Left kidney (tissue), 2 donors: Measurements from ENCODE around the gene AFAP1. TPM values are rescaled to one million over a fixed set of nuclear protein-coding genes. Genes with fewer than 3 reads are reported as not detected.

Experiments
- DNase-seq: peaks from one replicate; pipeline ENCODE4 v3.0.0-alpha.2; 2013
- polyA plus RNA-seq: library from polyadenylated mRNA; unstranded; fragments of 120-200 nt; gene quantifications from one replicate; pipeline ENCODE4 v1.2.1, GENCODE V29; 2013; ENCODE audit not compliant: insufficient read length

The AFAP1 gene
- polyA plus RNA-seq, 1 donor, result 21.7 TPM

- peak; percentile 57 for DNase-seq
Observed at GRCh38 chr4:7719354-7720174, 220.1 kb downstream of the AFAP1 start.

GRCh38 chr4:7717946-7718490 lies 221.6 kb downstream of the AFAP1 start:
- DNase-seq, result no peak

GRCh38 chr4:7717161-7717560 lies 222.5 kb downstream of the AFAP1 start:
- DNase-seq, result no peak

GRCh38 chr4:7716010-7716721 lies 223.5 kb downstream of the AFAP1 start:
- DNase-seq, result no peak

- DNase-seq, result no peak
Observed at GRCh38 chr4:7715271-7716009, 224.2 kb downstream of the AFAP1 start.

- DNase-seq, result no peak
Observed at GRCh38 chr4:7714738-7715137, 224.9 kb downstream of the AFAP1 start.

- no peak for DNase-seq
Observed at GRCh38 chr4:7714176-7714575, 225.5 kb downstream of the AFAP1 start.

GRCh38 chr4:7713757-7714156 lies 225.9 kb downstream of the AFAP1 start:
- no peak for DNase-seq

- no peak for DNase-seq
Observed at GRCh38 chr4:7712021-7712671, 227.5 kb downstream of the AFAP1 start.

GRCh38 chr4:7711307-7711963 lies 228.2 kb downstream of the AFAP1 start:
- no peak for DNase-seq

GRCh38 chr4:7710576-7711306 lies 228.9 kb downstream of the AFAP1 start:
- DNase-seq, result no peak

- no peak for DNase-seq
Observed at GRCh38 chr4:7710126-7710525, 229.5 kb downstream of the AFAP1 start.

GRCh38 chr4:7709431-7709830 lies 230.2 kb downstream of the AFAP1 start:
- DNase-seq, result no peak

- no peak for DNase-seq
Observed at GRCh38 chr4:7708981-7709380, 230.7 kb downstream of the AFAP1 start.

Other genes with a start within 250 kb of the AFAP1 start
- gene ABLIM2, start 219.0 kb upstream of the AFAP1 start, polyA plus RNA-seq, result 6.8 TPM